ENCODE data around the gene KCNJ15. TPM values are rescaled to one million over a fixed set of nuclear protein-coding genes. Genes with fewer than 3 reads are reported as not detected.
"Not testable (repeated sequence)": the region's sequence is repeated elsewhere in the genome, so short reads cannot be mapped to it uniquely, and the experiment has no call there.

KCNJ15 gene
- total and polyA plus RNA-seq, 10 of the 15 experiments (the other 5 are each of a cell fraction or from before 2014, with no cell fraction given): 0.05 to 2.7 (median 0.33) TPM; not detected in 6

DNA sequence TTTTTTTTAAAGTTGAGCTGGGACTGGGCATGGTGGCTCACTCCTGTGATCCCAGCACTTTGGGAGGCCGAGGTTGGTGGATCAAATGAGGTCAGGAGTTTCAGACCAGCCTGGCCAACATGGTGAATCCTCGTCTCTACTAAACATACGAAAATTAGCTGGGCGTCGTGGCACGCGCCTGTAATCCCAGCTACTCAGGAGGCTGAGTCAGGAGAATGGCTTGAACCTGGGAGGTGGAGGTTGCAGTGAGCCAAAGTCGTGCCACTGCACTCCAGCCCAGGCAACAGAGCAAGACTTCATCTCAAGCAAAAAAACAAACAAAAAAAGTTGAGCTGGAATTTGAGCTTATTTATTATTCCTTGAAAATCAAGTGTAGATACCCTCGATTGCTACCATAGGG, 21.5 kb upstream of the KCNJ15 start:
- in situ Hi-C loops (cut with MboI): loop anchor here (25.0 kb wide), 1 partner anchor 1723 kb away; no protein-coding TSS in a partner anchor
- H3K36me3 ChIP-seq (ENCODE audit: control insufficient read depth in 2 of 2, insufficient read depth in 2 of 2, low read length in 1 of 2); intact Hi-C loops (cut with micrococcal nuclease; ENCODE audit: unreplicated experiment); H3K27me3 ChIP-seq (replicated peaks in 1 of 2; ENCODE audit: control insufficient read depth in 2 of 2, insufficient read depth in 2 of 2, low read length in 1 of 2); H3K9ac ChIP-seq (ENCODE audit: control insufficient read depth, insufficient read depth, low read length); H3K9me3 ChIP-seq (replicated peaks; ENCODE audit: control insufficient read depth, insufficient read depth, low read length); H3K4me3 ChIP-seq; FAIRE-seq; H3K79me2 ChIP-seq (ENCODE audit: control insufficient read depth, insufficient read depth, low read length); H3K4me1 ChIP-seq (ENCODE audit: control insufficient read depth, insufficient read depth, low read length); H3K27ac ChIP-seq (ENCODE audit: control insufficient read depth, insufficient read depth); H4K20me1 ChIP-seq (ENCODE audit: control insufficient read depth, insufficient read depth); ATAC-seq; DNase-seq (ENCODE audit: low read depth, low spot score); H2AFZ ChIP-seq (ENCODE audit: control insufficient read depth, low read depth, low read length); BruUV-seq (replicated peaks); H3K4me2 ChIP-seq (ENCODE audit: control insufficient read depth, insufficient read depth): not testable (repeated sequence)
- POLR2A ChIA-PET: interaction anchor here (0.6 to 1.3 kb wide), 2 partner anchors 9 to 604 kb away, joined by 3 to 6 read pairs; no protein-coding TSS in a partner anchor
- RAD21 ChIA-PET (ENCODE audit: unreplicated experiment): interaction anchor here (1.0 to 2.8 kb wide), 6 partner anchors 9 to 117 kb away, joined by 3 to 9 read pairs (median 6); no protein-coding TSS in a partner anchor
- CTCF ChIA-PET: interaction anchor here (1.1 to 3.7 kb wide), 8 partner anchors 9 to 116 kb away, joined by 3 to 23 read pairs (median 6); no protein-coding TSS in a partner anchor
- SMC1A ChIA-PET (ENCODE audit: uncharacterized antibody, unreplicated experiment): interaction anchor here (0.7 to 5.4 kb wide), 11 partner anchors 9 to 118 kb away, joined by 3 to 33 read pairs (median 4); no protein-coding TSS in a partner anchor
- WGBS (ENCODE audit: insufficient coverage, insufficient replicate concordance, low lambda C conversion rate, missing lambda C conversion rate): 74% methylated on average over 9 of the region's 9 CpGs

DNA sequence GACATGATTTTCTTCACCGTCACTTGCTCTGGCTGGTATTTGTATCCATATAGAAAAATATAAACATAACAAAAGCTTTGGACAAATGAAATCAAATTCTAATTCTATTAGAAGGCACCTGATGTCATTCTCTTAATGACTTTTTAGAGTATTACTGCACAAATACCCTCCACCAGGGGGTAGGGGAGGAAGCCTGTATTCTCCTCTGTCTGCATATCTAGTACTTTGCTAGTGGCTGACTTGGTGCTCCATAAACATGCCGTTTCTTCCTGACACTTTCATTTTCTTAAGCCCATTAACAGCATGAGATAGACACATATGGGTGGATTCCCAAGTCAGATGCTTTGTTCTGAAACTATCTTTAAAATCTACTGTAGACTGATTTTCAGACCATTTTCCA, 20.6 kb upstream of the KCNJ15 start:
- no peaks in the 10 kb centered on the region; the same call in 2 of the 3 replicates for H3K9me3 ChIP-seq (replicated peaks; ENCODE audit: control insufficient read depth, insufficient read depth, low read length)
- in situ Hi-C loops (cut with MboI) (loop anchor here (25.0 kb wide), 1 partner anchor 1724 kb away; no protein-coding TSS in a partner anchor), intact Hi-C loops (cut with micrococcal nuclease; ENCODE audit: unreplicated experiment) (no loop called here)
- no peaks in the 10 kb centered on the region for H3K36me3 ChIP-seq (ENCODE audit: control insufficient read depth in 2 of 2, insufficient read depth in 2 of 2, low read length in 1 of 2)
- H3K9ac ChIP-seq (ENCODE audit: control insufficient read depth, insufficient read depth, low read length): no peak overlapping the region
- POLR2A ChIA-PET: interaction anchor here (0.9 to 1.3 kb wide), 2 partner anchors 8 to 34 kb away, joined by 3 to 6 read pairs; no protein-coding TSS in a partner anchor
- no TSS peak for BruUV-seq (replicated peaks)
- no peaks in the 10 kb centered on the region; the same call in 1 of the 2 replicates for H3K4me1 ChIP-seq (ENCODE audit: control insufficient read depth, insufficient read depth, low read length)
- FAIRE-seq (no peak), DNase-seq (ENCODE audit: low read depth, low spot score) (no peak), ATAC-seq (peak; percentile 66)
- H3K4me2 ChIP-seq (ENCODE audit: control insufficient read depth, insufficient read depth): no peak overlapping the region
- no peak overlapping the region for H3K4me3 ChIP-seq
- H3K79me2 ChIP-seq (ENCODE audit: control insufficient read depth, insufficient read depth, low read length): no peaks in the 10 kb centered on the region
- no peak overlapping the region for H3K27ac ChIP-seq (ENCODE audit: control insufficient read depth, insufficient read depth)
- H2AFZ ChIP-seq (ENCODE audit: control insufficient read depth, low read depth, low read length): no peak overlapping the region
- no peaks in the 10 kb centered on the region for H3K27me3 ChIP-seq (replicated peaks in 1 of 2; ENCODE audit: control insufficient read depth in 2 of 2, insufficient read depth in 2 of 2, low read length in 1 of 2)
- RAD21 ChIA-PET (ENCODE audit: unreplicated experiment): interaction anchor here (1.1 to 1.8 kb wide), 4 partner anchors 32 to 116 kb away, joined by 3 to 6 read pairs (median 4); no protein-coding TSS in a partner anchor
- SMC1A ChIA-PET (ENCODE audit: uncharacterized antibody, unreplicated experiment): interaction anchor here (1.2 to 5.4 kb wide), 4 partner anchors 18 to 117 kb away, joined by 3 to 33 read pairs (median 6); no protein-coding TSS in a partner anchor
- H4K20me1 ChIP-seq (ENCODE audit: control insufficient read depth, insufficient read depth): no peaks in the 10 kb centered on the region
- CTCF ChIA-PET: interaction anchor here (1.0 to 3.7 kb wide), 7 partner anchors 8 to 116 kb away, joined by 3 to 20 read pairs (median 5); no protein-coding TSS in a partner anchor
- whole genome bisulfite sequencing (ENCODE audit: insufficient coverage, insufficient replicate concordance, low lambda C conversion rate, missing lambda C conversion rate): 16% methylated on average over 2 of the region's 2 CpGs
- no peak for TF ChIP-seq KAT2A (conservative IDR thresholded peaks at IDR 0.05; ENCODE audit: control insufficient read depth, low read depth, low read length)
- TF ChIP-seq, protein P1, sequence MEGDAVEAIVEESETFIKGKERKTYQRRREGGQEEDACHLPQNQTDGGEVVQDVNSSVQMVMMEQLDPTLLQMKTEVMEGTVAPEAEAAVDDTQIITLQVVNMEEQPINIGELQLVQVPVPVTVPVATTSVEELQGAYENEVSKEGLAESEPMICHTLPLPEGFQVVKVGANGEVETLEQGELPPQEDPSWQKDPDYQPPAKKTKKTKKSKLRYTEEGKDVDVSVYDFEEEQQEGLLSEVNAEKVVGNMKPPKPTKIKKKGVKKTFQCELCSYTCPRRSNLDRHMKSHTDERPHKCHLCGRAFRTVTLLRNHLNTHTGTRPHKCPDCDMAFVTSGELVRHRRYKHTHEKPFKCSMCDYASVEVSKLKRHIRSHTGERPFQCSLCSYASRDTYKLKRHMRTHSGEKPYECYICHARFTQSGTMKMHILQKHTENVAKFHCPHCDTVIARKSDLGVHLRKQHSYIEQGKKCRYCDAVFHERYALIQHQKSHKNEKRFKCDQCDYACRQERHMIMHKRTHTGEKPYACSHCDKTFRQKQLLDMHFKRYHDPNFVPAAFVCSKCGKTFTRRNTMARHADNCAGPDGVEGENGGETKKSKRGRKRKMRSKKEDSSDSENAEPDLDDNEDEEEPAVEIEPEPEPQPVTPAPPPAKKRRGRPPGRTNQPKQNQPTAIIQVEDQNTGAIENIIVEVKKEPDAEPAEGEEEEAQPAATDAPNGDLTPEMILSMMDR (IDR thresholded peaks at IDR 0.05 in 2 of 3, conservative IDR thresholded peaks at IDR 0.05 in 1 of 3; ENCODE audit: control insufficient read depth in 2 of 3, extremely low read depth in 1 of 3, insufficient read depth in 1 of 3, low read depth in 3 of 3, low read length in 3 of 3): 0 out of 6 replicates have a peak, but pooled peaks of 1 of the 3 experiments have one; percentile 8

Data from GM12878 (cell line).